ENCODE results near the gene KRTAP4-3. TPM values are rescaled to one million over a fixed set of nuclear protein-coding genes. Genes with fewer than 3 reads are reported as not detected.

The KRTAP4-3 gene
- total and polyA plus RNA-seq, 10 of the 15 experiments (the other 5 are each of a cell fraction or from before 2014, with no cell fraction given), result not detected

DNA sequence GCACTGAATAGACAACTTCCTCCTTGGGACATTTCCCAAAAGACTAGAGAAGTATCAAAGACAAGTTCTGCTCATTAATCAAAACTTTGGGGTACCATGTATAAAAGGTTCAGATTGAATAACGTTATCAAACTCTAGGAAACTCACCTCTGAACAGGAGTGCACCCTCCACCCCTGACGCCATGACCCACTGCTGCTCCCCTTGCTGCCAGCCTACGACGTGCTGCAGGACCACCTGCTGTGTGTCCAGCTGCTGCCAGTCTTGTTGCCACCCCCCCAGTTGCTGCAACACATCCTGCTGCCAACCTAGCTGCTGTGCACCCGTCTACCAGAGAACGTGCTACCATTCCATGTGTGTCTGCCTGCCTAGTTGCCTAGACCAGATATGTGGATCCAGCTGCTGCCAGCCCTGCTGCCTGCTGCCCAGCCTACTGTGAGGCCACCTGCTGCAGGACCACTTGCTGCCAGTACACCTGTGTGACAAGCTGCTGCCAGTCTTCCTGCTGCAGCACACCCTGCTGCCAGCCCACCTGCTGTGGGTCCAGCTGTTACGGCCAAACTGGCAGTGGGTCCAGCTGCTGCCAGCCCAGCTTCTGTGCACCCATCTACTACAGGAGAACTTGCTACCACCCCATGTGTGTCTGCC, 44.6 kb upstream of the KRTAP4-3 start:
- Histone ChIP-seq H2AFZ (ENCODE audit: control insufficient read depth, low read depth, low read length) (no peak overlapping the region), H4K20me1 (ENCODE audit: control insufficient read depth, insufficient read depth) (no peaks in the 10 kb centered on the region), H3K36me3 (ENCODE audit: control insufficient read depth in 2 of 2, insufficient read depth in 2 of 2, low read length in 1 of 2) (no peaks in the 10 kb centered on the region), H3K4me1 (ENCODE audit: control insufficient read depth, insufficient read depth, low read length) (no peaks in the 10 kb centered on the region), H3K27me3 (replicated peaks in 1 of 2; ENCODE audit: control insufficient read depth in 2 of 2, insufficient read depth in 2 of 2, low read length in 1 of 2) (no peaks in the 10 kb centered on the region; a peak in 1 of 4 replicates), H3K9me3 (replicated peaks; ENCODE audit: control insufficient read depth, insufficient read depth, low read length) (no peaks in the 10 kb centered on the region), H3K4me3 (no peak overlapping the region), H3K27ac (ENCODE audit: control insufficient read depth, insufficient read depth) (no peak overlapping the region), H3K9ac (ENCODE audit: control insufficient read depth, insufficient read depth, low read length) (no peak overlapping the region), H3K79me2 (ENCODE audit: control insufficient read depth, insufficient read depth, low read length) (no peaks in the 10 kb centered on the region), H3K4me2 (ENCODE audit: control insufficient read depth, insufficient read depth) (no peak overlapping the region)
- in situ Hi-C loops (cut with MboI), result no loop called here
- ChIA-PET RAD21 (ENCODE audit: unreplicated experiment) (no interaction called here), SMC1A (ENCODE audit: uncharacterized antibody, unreplicated experiment) (no interaction called here), POLR2A (no interaction called here), CTCF (no interaction called here)
- no peak for FAIRE-seq
- 14% methylated on average over 7 of the region's 7 CpGs for WGBS (ENCODE audit: insufficient coverage, insufficient replicate concordance, low lambda C conversion rate, missing lambda C conversion rate)
- ATAC-seq, result no peak
- DNase-seq (ENCODE audit: low read depth, low spot score), result no peak
- BruUV-seq (replicated peaks), result no TSS peak
- intact Hi-C loops (cut with micrococcal nuclease; ENCODE audit: unreplicated experiment), result no loop called here
- TF ChIP-seq CBX3 (IDR thresholded peaks at IDR 0.05; ENCODE audit: borderline replicate concordance, low read depth), result no peak
- TF ChIP-seq NFYB (IDR thresholded peaks at IDR 0.05; ENCODE audit: insufficient read depth, low read depth, low read length), result no peak
- TF ChIP-seq, protein P1, sequence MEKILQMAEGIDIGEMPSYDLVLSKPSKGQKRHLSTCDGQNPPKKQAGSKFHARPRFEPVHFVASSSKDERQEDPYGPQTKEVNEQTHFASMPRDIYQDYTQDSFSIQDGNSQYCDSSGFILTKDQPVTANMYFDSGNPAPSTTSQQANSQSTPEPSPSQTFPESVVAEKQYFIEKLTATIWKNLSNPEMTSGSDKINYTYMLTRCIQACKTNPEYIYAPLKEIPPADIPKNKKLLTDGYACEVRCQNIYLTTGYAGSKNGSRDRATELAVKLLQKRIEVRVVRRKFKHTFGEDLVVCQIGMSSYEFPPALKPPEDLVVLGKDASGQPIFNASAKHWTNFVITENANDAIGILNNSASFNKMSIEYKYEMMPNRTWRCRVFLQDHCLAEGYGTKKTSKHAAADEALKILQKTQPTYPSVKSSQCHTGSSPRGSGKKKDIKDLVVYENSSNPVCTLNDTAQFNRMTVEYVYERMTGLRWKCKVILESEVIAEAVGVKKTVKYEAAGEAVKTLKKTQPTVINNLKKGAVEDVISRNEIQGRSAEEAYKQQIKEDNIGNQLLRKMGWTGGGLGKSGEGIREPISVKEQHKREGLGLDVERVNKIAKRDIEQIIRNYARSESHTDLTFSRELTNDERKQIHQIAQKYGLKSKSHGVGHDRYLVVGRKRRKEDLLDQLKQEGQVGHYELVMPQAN (conservative IDR thresholded peaks at IDR 0.05), result no peak
- no peak for TF ChIP-seq CEBPZ (IDR thresholded peaks at IDR 0.05; ENCODE audit: low read depth, low read length)
- no peak for TF ChIP-seq SMAD5 (IDR thresholded peaks at IDR 0.05; ENCODE audit: low read depth)
- TF ChIP-seq SPI1 (IDR thresholded peaks at IDR 0.05; ENCODE audit: borderline replicate concordance, insufficient read depth, low read depth, low read length), result no peak
- TF ChIP-seq JUNB (IDR thresholded peaks at IDR 0.05), result no peak
- no peak for TF ChIP-seq SIN3A (IDR thresholded peaks at IDR 0.05; ENCODE audit: low read depth, low read length)
- no peak for TF ChIP-seq ZNF24 (IDR thresholded peaks at IDR 0.05)
- TF ChIP-seq, protein P2, sequence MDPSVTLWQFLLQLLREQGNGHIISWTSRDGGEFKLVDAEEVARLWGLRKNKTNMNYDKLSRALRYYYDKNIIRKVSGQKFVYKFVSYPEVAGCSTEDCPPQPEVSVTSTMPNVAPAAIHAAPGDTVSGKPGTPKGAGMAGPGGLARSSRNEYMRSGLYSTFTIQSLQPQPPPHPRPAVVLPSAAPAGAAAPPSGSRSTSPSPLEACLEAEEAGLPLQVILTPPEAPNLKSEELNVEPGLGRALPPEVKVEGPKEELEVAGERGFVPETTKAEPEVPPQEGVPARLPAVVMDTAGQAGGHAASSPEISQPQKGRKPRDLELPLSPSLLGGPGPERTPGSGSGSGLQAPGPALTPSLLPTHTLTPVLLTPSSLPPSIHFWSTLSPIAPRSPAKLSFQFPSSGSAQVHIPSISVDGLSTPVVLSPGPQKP (IDR thresholded peaks at IDR 0.05; ENCODE audit: low read depth, low read length), result no peak
- TF ChIP-seq RBBP5 (conservative IDR thresholded peaks at IDR 0.05), result no peak
- TF ChIP-seq POU2F2 (IDR thresholded peaks at IDR 0.05; ENCODE audit: borderline replicate concordance, low read depth, low read length), result no peak
- TF ChIP-seq, protein P3, sequence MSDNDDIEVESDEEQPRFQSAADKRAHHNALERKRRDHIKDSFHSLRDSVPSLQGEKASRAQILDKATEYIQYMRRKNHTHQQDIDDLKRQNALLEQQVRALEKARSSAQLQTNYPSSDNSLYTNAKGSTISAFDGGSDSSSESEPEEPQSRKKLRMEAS (IDR thresholded peaks at IDR 0.05; ENCODE audit: low read depth, low read length), result no peak
- TF ChIP-seq, protein P4, sequence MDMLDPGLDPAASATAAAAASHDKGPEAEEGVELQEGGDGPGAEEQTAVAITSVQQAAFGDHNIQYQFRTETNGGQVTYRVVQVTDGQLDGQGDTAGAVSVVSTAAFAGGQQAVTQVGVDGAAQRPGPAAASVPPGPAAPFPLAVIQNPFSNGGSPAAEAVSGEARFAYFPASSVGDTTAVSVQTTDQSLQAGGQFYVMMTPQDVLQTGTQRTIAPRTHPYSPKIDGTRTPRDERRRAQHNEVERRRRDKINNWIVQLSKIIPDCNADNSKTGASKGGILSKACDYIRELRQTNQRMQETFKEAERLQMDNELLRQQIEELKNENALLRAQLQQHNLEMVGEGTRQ (IDR thresholded peaks at IDR 0.05; ENCODE audit: borderline replicate concordance, low read depth, low read length), result no peak
